Left renal cortex interstitium (tissue), 4 donors: ENCODE measurements around the gene GALR3. TPM values are rescaled to one million over a fixed set of nuclear protein-coding genes. Genes with fewer than 3 reads are reported as not detected.

Source experiments
- DNase-seq, 4 donors: peaks; one replicate each; pipeline ENCODE4 v3.0.0-alpha.2; 2013; ENCODE audit warnings: low read depth in 4 of 4, low spot score in 2 of 4, missing footprints in 1 of 4
- polyA plus RNA-seq, 4 donors: library from polyadenylated mRNA; unstranded; fragments of 120-200 nt; gene quantifications; one replicate each; pipeline ENCODE4 v1.2.1, GENCODE V29; 2013; ENCODE audit not compliant: insufficient read length in 4 of 4

GALR3 gene
- polyA plus RNA-seq, 4 donors, result 0.14 TPM; not detected in 3

DNA sequence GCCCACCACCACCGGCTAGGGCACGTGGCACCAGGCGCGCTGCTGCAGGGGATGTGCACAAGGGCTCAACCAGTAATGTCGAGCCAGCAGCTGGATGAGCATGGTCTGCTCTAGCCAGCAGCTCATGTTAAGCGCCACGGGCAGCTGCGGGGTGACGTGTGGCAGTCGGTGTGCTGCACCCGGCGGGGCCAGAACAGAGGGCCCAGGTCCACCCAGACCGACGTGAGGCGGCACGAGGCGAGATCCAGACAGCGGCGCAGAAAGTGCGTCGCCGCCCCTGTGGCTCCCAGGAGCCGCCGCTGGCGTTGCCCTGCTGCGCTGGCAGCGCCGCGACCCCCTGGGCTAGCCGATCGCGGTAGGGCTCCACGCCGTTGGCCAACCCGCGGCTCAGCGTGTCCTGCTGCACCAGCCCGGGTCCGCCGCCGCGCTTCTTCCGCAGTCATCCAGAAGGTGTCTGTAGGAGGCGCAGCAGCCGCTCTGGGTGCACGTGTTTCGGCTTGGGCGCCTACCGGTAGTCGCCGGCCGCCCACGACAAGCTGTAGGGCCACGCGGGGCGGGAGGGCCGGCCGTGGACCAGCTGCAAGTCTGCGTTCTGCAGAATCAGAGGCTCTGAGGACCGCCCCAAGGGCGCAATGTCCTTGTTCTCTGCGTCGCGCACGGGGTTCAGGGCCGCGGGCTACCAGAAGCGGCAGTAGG, 4.6 kb upstream of the GALR3 start:
- DNase-seq, result peak in 1 of 4 donors; percentile 18

DNA sequence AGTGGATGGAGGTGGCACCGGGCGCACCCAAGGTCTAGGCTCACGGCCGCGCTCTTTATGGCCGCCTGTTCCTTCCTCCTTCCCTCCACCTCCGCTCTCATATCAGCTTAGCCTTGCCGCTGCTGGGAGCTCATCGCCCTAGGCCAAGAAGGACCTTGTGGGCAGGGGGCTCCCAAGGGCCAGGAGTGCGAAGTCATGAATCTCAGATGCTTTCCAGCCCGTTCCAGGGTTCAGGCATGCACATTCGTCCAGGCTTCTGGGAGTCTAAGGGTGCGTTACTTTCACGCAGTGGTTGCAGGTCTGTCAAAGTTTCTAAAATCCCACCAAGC, 4.1 kb upstream of the GALR3 start:
- no peak for DNase-seq

DNA sequence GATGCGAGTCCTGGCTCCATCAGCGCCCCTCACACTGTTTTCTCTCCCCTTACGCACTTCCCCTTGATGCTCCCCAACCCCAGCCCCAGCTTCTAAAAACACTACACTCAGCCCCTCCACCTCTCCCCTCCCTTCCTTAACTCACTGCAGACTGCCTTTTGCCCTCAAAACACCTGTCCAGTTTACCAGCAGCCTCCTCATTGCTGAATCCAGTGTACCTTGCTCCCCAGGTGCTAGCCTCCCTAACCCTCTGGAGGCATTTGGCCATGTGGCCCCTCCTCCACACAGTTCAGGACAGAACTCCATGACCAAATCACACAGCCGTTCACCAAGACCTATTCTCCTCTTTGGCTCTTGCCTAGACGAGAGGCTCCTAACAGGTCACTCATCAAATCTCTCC, 2.8 kb upstream of the GALR3 start:
- no peak for DNase-seq

DNA sequence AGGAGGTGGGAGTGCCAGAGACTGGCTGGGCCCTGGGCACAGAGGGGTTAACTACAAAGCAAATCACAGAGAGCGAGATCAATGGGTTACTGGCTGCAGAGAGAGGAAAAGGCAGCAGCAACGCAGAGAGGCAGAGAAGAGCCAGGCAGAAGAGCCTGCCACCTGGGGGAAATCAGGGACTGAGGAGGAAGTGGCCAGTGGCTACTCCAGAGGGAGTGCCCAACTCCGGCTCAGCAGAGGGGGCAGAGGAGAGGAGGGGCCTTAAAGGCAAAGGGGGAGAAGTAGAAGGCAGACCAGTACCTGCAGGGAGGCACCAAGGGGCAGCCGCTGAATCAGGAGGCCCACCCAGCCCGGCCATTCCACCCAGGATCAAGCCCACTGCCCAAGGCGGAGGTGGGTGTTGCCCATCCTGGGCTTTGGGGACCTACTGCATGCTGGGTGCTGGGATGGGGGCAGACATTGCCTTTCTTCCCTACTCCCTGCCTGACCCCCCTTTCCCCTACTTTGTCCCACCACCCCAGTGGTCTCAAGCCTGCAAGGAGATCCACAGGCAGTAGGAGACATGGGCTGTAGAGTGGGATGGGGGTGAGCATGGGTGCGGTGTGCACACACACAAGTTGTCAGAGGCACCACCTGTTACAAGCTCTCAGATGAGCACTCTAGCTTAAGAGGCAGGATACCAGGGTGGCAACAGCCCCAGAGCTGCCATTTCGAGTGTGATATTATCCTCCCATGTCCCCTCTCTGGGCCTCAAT, 926 bp upstream of the GALR3 start:
- DNase-seq, result no peak

GRCh38 chr22:37824674-37825641, 1.8 kb downstream of the GALR3 start:
- no peak for DNase-seq

DNA sequence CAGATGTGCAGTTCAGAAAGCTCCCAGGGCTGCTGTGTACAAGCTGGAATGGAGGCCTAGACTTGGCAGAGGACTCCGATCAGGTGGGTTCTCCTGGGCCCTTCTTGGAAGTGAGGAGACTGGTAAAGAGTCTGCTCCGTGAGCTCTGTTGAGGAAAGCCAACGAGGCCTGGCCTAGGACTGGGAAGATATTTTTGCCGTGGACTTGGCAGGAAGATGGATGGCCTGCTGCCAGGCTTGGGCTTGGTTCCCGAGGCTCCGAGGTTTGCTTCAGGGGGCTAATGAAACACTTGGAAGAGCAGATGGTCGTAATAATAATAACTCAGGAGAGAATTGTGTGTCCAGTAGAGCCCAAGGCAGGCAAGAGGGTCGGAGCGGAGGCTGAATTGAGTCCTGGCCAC, 3.9 kb downstream of the GALR3 start:
- DNase-seq, result no peak

- no peak for DNase-seq
These were observed 7.1 kb downstream of the GALR3 start for GRCh38 chr22:37830093-37830842.

DNA sequence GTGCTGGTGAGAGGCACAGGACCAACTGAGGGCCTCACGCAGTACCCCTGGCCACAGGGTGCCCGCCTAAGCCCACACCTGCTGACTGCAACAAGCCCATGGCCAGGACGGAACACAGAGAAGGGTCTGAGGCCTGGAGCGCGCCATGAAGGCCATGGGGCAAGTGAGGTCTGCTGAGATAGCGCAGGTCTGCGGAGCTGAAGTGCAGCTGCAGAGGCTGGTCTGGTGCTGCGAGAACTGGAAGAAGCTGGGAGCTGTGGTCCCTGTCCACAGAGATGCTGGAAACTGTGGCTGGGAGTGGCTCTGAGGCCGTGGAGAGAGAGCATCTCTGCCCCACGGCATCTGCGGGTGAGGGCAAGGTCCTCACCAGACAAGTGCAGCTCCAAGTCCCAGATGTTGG, 8.3 kb downstream of the GALR3 start:
- DNase-seq, result no peak

DNA sequence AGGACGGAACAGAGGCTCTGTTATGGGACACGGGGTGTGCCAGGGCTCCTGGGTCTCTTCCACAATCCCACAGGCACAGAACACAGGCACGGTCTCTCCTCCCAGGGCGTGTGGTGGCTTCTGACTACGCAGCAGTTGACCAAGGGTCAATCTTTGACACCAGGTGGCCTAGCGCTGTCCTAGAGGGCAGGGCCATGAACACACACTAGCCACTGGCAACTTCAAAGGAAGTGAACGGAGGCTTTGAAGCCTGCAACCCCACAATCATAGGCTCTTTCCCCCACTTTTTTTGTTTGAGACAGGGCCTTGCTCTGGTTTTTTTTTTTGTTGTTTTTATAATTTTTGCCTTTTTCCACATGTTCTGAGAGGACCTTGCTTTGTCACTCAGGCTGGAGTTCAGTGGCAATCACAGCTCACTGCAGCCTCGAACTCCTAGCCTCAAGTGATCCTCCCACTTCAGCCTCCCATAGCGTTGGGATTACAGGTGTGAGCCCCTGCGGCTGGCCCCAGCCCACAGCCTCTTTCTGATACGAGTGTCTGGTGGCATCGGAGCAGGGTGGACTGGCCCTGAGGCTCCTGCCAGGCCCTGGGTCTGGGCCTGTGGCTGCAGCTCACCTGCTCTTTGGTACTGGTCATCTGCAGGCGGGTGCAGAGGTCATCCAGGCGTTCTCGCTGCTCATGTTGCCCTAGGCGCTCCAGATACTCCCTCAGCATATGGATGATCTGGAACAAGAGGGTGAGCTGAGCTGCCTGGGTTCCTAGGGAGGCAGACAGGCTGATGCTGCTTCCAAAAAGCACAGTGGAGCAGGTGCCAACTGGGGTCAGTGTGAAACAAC, 9.1 kb downstream of the GALR3 start:
- DNase-seq, result no peak

GRCh38 chr22:37842015-37842793, 19.0 kb downstream of the GALR3 start:
- DNase-seq, result no peak

GRCh38 chr22:37843741-37844089, 20.5 kb downstream of the GALR3 start:
- no peak for DNase-seq

- no peak for DNase-seq
These were observed 21.7 kb downstream of the GALR3 start for GRCh38 chr22:37844904-37845329.

GRCh38 chr22:37846433-37846832, 23.3 kb downstream of the GALR3 start:
- DNase-seq, result no peak

- DNase-seq, result no peak
These were observed 25.5 kb downstream of the GALR3 start for GRCh38 chr22:37848587-37849088.

DNA sequence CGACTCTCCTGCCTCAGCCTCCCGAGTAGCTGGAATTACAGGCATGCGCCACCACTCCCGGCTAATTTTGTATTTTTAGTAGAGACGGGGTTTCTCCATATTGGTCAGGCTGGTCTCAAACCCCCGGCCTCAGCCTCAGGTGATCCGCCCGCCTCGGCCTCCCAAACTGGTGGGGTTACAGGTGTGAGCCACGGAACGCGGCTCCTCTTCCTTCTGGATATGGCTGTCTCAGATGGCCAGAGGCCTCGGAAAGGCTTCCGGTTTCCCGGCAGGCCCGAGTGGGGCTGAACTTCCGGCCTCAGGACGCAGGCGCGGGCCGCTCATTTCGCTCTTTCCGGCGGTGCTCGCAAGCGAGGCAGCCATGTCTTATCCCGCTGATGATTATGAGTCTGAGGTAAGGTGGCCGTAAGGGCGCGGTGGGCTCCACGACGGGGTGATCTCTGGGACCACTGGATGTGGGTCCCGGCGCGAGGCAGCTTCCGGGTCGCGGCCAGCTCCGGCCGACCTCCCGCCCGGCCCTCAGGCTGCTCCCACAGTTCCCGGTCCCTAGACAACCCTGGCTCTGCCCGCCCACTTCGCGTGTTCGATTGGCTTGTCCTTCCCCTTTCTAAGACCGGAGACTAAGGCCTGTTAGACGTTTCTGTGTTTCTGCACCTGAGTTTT, 26.0 kb downstream of the GALR3 start, which contains the start of gene EIF3L:
TSS of gene EIF3L (plus strand) at position 331 of the 663 bp plus-strand sequence. CDS start at position 362, 31 bp downstream.
- DNase-seq, result peak in 3 of 4 donors; percentile 76 to 85 (median 84)

- no peak for DNase-seq
These were observed 27.6 kb downstream of the GALR3 start for GRCh38 chr22:37850801-37851200.

DNA sequence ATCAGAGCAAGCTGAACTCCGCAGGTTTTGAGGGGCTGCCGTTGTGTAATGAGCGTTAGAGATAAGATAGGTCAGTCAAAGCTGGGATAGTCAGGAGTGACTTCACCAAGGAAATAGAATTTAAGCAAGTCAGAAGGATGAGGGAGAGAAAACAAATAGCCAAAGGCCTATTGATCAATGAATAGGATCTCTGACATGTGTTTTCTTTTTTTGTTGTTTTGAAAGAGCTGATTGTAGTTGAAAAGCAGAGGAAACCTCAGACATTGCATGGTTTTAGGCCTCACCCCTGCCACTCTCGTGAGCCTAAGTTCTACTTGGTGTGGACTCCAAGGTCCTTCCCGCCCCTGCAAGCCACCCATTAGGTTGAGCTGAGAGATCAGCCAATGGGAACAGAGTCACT, 29.2 kb downstream of the GALR3 start:
- no peak for DNase-seq

- no peak for DNase-seq
These were observed 31.8 kb downstream of the GALR3 start for GRCh38 chr22:37854946-37855345.
